Panc1 (cell line): ENCODE data around the gene PLBD2.

Source experiments
- POLR2AphosphoS5 ChIP-seq: IDR thresholded peaks from 2 replicates; pipeline ENCODE4 v1.6.1; 2012; ENCODE audit warnings: mild to moderate bottlenecking, low read depth, low read length, moderate library complexity
- REST ChIP-seq, 2 experiments: IDR thresholded peaks; 2 replicates each; pipeline ENCODE4 v1.6.1; 2011 to 2012; ENCODE audit warnings: low read depth in 2 of 2, control low read depth in 1 of 2, low read length in 1 of 2, mild to moderate bottlenecking in 1 of 2, moderate library complexity in 1 of 2; ENCODE audit not compliant: insufficient read depth in 1 of 2
- TCF7L2 ChIP-seq: IDR thresholded peaks from 2 replicates; pipeline ENCODE4 v1.6.1; 2011; ENCODE audit warnings: mild to moderate bottlenecking, low read depth, low read length, inconsistent platforms
- TF ChIP-seq, protein P1 (sequence below): fragments of 450-650 bp; IDR thresholded peaks from 2 replicates; pipeline ENCODE4 v1.5.1; 2017; ENCODE audit warnings: mild to moderate bottlenecking

GRCh38 chr12:113347892-113348291 is 10.5 kb upstream of the PLBD2 start:
- TF ChIP-seq, protein P1, sequence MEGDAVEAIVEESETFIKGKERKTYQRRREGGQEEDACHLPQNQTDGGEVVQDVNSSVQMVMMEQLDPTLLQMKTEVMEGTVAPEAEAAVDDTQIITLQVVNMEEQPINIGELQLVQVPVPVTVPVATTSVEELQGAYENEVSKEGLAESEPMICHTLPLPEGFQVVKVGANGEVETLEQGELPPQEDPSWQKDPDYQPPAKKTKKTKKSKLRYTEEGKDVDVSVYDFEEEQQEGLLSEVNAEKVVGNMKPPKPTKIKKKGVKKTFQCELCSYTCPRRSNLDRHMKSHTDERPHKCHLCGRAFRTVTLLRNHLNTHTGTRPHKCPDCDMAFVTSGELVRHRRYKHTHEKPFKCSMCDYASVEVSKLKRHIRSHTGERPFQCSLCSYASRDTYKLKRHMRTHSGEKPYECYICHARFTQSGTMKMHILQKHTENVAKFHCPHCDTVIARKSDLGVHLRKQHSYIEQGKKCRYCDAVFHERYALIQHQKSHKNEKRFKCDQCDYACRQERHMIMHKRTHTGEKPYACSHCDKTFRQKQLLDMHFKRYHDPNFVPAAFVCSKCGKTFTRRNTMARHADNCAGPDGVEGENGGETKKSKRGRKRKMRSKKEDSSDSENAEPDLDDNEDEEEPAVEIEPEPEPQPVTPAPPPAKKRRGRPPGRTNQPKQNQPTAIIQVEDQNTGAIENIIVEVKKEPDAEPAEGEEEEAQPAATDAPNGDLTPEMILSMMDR = no peak
- no peak for TF ChIP-seq TCF7L2
- TF ChIP-seq REST (IDR thresholded peaks at IDR 0.05; ENCODE audit: insufficient read depth in 1 of 2, low read depth in 2 of 2, low read length in 1 of 2) = no peak
- no peak for TF ChIP-seq POLR2AphosphoS5
